HG03025 (cell line): Measurements from ENCODE around the gene ZC3H14.
"Not testable (repeated sequence)": the region's sequence is repeated elsewhere in the genome, so short reads cannot be mapped to it uniquely, and the experiment has no call there.

ENCODE experiments used
- ATAC-seq: cut with Tn5 transposase; IDR thresholded peaks from one replicate; pipeline ENCODE4 v1.9.1; 2021; ENCODE audit warnings: mild to moderate bottlenecking, moderate library complexity; ENCODE audit not compliant: unreplicated experiment, low FRiP score

Gene ZC3H14, protein sequence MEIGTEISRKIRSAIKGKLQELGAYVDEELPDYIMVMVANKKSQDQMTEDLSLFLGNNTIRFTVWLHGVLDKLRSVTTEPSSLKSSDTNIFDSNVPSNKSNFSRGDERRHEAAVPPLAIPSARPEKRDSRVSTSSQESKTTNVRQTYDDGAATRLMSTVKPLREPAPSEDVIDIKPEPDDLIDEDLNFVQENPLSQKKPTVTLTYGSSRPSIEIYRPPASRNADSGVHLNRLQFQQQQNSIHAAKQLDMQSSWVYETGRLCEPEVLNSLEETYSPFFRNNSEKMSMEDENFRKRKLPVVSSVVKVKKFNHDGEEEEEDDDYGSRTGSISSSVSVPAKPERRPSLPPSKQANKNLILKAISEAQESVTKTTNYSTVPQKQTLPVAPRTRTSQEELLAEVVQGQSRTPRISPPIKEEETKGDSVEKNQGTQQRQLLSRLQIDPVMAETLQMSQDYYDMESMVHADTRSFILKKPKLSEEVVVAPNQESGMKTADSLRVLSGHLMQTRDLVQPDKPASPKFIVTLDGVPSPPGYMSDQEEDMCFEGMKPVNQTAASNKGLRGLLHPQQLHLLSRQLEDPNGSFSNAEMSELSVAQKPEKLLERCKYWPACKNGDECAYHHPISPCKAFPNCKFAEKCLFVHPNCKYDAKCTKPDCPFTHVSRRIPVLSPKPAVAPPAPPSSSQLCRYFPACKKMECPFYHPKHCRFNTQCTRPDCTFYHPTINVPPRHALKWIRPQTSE

DNA sequence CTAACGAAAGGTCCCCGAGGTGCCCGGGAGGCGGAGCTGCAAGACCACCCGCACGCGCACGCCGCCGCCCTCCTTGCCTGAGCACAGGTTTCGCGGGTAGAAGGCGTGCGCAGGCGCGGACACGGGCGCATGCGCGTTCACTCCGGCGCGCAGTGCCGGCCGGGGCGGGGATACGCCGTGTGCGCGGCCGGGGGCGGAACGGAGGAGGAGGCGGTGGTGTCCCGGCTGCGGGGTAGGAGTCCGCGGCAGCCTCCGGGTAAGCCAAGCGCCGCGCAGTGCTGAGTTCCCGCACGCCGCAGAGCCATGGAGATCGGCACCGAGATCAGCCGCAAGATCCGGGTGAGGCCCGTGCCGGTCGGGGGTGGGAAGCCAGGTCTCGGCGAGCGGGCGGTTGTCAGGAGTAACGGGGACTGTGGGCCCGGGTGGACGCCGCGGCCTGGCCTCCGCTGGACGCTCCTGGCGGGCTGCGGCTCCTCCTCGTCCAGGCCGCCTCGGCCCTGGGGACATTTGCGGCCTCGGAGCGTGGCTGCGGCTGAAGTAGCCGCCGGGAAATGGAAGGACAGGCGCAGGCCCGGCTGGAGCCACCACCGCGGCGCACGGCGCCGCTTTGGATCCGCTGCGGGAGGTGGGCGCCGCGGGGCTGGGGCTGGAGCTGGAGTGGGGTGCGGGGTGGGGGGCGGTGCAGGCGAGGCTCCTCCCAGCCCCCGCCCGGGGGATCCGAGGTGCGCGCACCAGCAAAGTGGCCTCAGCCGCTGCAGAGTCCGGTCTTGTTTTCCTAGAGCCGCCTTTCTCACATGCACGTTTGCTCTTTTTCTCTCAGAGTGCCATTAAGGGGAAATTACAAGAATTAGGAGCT is at the start of gene ZC3H14:
Gene ZC3H14, plus strand, starts transcription at position 207 of the 856 bp plus-strand sequence. Its CDS starts 97 bp downstream, at position 304.
- peak; percentile 93 for ATAC-seq

GRCh38 chr14:88515499-88516221 is 47.2 kb upstream of the ZC3H14 start:
- no peak for ATAC-seq

- no peak for ATAC-seq
Observed at GRCh38 chr14:88516861-88517357, 45.9 kb upstream of the ZC3H14 start.

DNA sequence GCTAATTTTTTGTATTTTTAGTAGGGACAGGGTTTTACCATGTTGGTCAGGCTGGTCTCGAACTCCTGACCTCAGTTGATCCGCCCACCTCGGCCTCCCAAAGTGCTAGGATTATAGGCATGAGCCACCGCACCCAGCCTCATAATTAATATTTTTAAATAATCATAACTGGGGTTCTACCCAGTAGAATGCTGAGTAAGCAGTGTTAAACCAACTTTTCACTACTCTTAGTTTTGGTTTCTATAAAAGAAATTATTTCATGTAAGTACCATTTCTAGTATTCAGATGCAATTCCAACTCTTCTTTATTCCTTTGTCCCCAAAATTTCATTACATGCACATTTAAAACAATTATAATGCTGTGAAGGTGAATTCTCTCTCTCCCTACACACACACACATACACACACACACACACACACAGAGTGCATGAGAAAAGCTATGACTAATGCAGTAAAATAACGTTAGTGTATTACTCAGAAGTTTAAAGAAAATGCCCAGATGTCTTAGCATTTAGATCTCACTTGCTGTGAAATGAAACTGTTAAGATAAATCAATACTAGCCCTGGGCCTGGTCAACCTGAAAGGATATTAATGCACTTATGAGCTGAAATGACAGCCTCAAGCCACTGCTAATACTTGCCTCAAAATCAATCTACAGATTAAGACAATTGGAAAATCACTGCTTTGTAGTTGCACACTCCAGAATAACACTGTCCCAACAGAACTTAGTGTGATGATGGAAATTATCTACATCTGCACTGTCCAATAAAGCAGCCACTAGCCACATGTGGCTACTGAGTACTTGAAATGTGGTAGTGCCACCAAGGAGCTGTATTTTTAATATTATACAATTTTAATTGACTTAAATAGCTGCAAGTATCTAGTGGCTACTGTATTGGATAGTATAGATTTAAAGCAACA is 44.0 kb upstream of the ZC3H14 start:
- ATAC-seq: no peak

DNA sequence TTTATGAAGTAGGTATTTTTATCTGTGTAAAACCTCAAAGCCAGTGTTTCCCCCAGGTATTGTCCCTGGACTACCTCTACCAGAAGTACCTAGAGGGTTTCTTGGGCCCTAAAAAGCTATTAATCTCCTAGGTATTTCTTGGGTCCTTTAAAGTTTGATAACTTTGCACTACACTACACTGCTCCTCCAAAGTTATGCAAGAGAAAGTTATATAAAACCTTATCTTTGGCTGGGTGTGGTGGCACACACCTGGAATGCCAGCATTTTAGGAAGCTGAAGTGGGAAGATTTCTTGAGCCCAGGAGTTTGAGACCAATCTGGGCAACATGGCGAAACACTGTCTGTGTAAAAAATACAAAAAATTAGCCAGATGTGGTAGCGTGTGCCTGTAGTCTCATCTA is 42.9 kb upstream of the ZC3H14 start:
- ATAC-seq: no peak

DNA sequence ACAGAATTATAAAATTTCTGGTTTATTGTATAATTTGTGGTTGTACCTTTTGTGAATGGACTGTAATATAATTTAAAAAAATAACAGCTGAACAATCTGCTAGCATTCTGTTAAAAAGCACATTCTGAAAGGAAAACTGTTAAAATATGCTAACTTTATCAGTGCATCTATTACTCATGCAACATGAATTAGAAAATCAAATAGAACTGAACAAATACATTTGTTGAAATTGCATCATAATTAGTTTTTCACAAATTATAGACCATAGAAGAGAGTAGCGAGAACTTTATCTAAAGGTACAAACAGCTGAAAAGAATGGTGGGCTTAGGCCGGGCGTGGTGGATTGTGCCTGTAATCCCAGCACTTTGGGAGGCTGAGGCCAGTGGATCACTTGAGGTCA is 41.0 kb upstream of the ZC3H14 start:
- no peak for ATAC-seq

DNA sequence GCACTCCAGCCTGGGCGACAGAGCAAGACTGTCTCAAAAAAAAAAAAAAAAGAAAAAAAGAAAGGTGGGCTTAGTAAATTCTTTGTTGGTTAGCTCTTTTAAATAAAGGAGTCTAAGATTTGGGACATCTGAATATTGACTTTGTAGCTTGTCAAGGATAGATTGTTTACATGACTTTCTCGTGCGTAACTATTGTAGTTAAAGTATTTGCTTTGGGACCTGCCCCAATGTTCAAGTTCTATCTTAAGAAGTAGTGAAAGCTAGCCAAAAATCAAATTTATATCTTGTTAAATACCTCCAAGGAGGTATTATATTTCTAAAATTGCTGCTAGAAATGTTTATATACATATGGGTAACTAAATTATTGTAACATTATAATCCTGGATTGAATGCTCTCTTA is 40.4 kb upstream of the ZC3H14 start:
- ATAC-seq: no peak

DNA sequence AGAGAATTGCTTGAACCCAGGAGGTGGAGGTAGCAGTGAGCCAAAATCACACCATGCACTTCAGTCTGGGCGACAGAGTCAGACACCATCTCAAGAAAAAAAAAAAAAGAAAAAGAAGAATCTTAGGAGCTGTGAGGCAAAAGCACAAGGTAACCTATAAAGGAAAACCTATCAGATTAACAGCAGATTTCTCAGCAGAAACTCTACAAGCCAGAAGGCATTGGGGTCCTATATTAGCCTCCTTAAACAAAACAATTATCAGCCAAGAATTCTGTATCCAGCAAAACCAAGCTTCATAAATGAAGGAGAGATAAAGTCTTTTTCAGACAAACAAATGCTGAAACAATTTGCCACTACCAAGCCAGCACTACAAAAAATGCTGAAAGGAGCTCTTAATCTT is 32.9 kb upstream of the ZC3H14 start:
- ATAC-seq: not testable (repeated sequence)

DNA sequence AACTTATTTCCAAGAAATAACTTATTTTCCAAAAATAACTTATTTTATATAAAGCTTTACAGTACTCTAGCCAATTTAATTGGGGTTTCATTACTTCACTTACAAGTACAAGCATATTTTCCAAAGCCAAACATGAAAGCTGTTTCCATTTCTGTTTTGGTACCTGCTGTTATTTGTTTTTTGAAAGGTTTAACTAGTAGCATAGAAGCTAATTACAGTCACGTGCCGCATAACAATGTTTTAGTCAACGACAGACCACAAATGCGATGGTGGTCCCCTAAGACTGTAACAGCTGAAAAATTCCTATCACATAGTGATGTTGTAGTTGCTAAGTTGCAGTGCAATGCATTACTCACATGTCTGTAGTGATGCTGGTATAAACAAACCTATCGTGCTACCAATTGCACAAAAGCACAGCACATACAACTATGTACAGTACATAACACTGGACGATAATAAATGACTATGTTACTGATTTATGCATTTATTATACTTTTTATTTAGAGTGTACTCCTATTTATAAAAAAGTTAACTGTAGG is 29.7 kb upstream of the ZC3H14 start:
- no peak for ATAC-seq

GRCh38 chr14:88535149-88535548 is 27.7 kb upstream of the ZC3H14 start:
- ATAC-seq: no peak

GRCh38 chr14:88535813-88536212 is 27.0 kb upstream of the ZC3H14 start:
- ATAC-seq: no peak

- no peak for ATAC-seq
Observed at GRCh38 chr14:88541324-88541723, 21.5 kb upstream of the ZC3H14 start.

DNA sequence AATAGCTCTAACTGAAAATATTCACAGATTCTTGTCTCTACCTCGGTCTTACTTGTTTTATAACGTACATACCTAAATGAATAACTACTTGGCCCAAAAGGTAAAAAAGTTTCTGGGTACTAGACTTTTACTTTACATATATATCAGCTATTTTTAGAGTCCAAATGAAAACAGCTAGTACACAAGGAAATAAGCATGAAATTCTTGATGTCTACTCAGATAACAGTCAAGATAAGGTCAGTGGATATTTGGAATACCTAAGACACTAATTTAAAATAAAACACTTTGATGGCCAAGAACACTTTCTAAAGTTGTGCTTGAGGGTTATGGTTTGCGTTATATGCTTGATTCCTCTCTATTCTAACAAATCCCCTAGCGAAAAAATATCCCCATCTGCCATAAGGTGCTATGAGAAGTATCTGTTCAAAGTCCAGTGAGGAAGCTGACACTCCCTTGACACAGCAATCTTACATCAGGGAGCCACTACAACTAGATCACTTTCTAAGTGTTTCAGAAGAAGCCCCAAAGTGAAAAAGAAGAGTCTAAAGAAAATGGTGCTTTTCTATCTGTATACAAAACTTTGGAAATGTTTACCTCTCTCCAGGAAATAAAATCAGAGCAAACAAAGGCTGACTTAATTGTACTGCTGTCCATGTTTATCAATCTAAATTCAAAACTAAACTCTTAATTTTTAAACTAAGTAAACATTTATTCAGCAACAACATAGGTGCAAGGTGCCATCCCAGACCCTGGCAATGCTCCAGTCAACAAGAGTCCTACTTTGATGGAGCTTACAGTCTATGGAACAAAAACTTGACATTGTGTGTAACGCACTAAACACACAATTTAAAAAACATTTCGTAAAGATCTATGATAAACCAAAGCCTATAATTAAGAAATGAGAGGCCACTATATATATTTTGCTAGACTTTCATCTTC is 19.7 kb upstream of the ZC3H14 start:
- no peak for ATAC-seq

DNA sequence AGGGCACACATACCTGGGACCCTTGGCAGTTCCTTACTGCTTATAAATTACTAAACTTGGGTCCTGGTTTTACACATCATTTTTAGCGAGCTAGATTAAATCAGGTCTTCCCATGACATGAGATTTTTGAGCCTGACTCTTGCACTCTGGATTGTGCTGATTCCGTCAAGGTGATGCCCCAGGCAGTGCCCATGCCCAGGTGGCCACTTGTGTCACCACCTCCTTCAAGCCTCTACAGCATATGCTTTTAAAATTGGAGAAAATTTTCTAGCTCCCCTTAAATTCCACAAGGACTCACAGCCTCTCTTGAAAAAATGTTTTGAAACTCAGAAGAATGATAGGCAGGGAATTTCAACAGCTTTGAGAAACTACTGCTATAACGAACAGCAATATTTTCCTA is 17.6 kb upstream of the ZC3H14 start:
- ATAC-seq: no peak

DNA sequence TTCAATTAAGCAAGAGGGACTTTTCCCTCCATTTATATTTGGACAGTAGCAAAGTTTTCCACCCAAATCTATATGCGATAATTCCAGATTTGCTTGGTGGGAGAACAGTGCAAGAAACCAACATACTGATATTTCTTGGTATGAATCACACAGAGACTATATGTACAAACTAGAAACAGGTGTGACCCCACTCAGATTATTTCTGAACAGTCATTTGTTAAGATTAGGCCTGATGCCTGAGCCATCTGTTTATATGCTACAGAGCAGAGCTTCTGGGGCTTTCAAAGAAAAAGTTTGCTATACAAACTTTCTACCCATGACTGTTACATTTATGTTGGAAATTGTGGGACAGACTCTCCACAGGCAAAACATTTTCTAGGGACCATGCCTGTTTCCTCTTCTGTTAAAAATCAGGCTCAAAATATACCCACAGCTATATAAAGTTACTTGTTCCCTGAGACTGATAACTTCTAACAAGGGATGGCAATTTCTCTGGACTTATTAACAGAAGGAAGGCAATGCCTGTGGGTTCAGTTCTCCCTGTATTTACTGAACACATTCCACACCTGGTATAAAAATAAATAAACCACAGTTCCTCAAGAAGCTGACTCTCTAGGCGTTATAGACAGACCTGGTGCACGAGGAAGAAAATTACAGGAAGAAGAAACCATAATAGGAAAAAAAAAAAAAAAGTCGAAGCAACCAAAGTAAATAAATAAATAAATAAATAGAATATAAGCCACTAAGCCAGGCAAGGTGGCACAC is 16.0 kb upstream of the ZC3H14 start:
- ATAC-seq: no peak

DNA sequence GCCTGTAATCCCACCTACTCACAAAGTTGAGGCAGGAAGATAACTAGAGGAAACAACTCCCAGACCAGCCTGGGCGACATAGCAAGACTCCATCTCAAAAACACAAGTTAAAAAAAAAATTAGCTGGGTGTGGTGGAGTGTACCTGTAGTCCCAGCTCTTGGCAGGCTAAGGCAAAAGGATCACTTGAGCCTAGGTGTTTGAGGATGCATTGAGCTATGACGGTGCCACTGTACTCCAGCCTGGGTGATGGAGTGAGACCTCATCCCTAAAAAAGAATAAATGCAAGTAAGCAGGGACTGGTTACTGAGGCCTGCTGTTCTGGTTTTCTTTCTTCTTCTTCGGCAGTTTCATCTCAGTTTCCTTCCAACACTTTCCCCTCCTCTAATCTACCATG is 15.5 kb upstream of the ZC3H14 start:
- no peak for ATAC-seq

GRCh38 chr14:88550078-88550477 is 12.8 kb upstream of the ZC3H14 start:
- no peak for ATAC-seq
